NCI-H2081 (cell line): Measurements from ENCODE around the gene ARHGAP8.
"Not testable (repeated sequence)": the region's sequence is repeated elsewhere in the genome, so short reads cannot be mapped to it uniquely, and the experiment has no call there.

Experiments
- DNase-seq, 2 experiments: peaks; one replicate each; lab custom pipeline; 2025; lab: John Stamatoyannopoulos, UW

The ARHGAP8 gene

GRCh38 chr22:44887941-44888366 lies 135.6 kb downstream of the ARHGAP8 start:
- DNase-seq = no peak

DNA sequence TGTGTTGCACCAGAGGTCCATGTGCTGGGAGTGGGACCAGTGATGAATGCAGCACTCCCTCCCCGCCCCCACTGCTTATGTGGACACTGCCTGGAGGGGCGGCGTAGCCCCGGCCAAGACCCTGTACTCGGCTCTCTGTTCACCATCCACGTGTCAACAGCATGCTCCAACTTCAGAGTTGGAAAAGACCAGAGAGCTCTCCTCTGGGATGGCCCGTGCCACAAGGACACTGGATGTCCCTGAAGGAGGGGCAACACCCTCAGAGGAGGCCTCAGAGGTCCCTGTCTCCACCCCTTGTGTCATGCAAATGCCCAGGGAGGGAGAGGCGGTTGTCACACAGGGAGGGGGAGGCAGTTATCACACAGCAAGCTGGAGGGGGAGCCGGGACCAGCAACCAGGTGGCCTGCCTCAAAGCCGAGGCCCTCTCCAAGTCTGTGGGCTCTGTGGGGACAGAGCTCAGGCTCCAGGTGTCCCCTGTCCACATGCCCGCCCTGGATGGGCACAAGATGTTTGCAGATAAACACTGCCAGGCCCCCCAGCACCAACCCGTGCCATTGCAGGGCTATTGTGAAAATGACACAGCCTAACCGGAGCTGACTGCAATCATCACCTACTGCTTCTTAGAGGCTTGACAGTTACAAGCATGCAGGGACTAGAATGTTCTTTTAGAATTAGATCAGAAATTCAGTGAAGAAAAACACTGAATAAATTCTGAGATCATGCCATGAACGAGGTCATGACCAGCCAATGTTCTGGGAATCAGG lies 136.3 kb downstream of the ARHGAP8 start:
- DNase-seq = no peak

- DNase-seq = no peak
These were observed 137.0 kb downstream of the ARHGAP8 start for GRCh38 chr22:44889255-44889878.

- no peak for DNase-seq
These were observed 138.3 kb downstream of the ARHGAP8 start for GRCh38 chr22:44890416-44891292.

DNA sequence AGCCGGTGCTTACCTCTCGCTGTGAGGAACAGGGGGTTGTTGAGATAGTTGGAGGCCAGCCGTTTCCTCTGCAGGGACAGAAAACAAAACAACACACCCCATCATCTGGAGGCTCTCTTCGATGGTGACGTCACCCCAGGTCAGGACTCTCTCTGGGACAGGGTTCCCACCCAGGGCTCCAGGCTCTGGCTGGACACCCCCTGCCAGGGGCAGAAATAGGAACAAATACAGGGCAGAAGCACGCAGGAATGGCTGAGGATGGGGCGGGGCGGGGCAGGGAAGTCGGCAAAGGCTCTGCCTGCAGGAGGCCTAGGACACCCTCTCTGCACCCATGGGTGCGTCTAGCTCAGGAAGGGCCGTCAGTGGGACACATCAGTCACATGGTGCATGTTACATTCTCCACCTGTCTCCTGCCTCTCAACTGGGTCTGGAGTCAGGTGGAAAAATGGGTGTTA lies 138.9 kb downstream of the ARHGAP8 start:
- no peak for DNase-seq

DNA sequence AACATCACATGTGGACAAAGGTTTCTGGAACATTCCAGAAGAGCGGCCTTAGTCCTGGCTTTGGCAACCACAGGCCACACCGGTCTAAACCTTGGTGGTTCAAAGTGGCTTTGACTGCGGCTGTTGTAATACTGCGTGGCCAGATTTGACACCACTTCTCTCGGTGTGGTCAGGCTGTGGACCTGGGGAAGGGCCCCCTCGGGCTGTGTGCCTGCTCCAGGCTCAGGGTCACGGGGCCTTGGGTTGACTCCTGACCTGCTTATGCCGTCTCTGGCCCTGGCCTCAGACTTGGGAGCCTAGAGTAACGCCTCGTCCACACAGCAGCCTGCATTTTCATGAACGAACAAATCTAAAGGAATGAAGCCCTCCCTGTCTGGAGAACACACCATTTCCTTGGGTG lies 139.4 kb downstream of the ARHGAP8 start:
- DNase-seq = no peak

DNA sequence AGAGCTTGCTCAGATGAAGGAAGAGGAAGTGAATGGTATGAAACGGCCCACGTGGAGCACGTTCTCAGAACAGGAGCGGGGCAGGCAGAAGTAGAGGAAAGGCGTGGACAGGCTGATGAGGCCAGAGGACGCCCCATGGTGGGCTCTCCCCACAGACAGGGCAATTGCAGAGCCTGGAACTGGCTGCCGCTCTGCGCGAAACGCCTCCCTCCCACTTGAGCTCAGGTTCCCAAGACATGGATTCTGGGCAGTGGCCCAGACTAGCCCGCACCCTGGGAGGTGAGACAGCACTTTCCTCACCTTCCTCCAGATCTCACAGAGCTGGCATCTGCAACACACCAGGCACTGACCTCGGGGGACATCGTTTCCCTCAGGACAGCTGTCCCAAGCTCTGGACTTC lies 139.9 kb downstream of the ARHGAP8 start:
- DNase-seq = no peak

DNA sequence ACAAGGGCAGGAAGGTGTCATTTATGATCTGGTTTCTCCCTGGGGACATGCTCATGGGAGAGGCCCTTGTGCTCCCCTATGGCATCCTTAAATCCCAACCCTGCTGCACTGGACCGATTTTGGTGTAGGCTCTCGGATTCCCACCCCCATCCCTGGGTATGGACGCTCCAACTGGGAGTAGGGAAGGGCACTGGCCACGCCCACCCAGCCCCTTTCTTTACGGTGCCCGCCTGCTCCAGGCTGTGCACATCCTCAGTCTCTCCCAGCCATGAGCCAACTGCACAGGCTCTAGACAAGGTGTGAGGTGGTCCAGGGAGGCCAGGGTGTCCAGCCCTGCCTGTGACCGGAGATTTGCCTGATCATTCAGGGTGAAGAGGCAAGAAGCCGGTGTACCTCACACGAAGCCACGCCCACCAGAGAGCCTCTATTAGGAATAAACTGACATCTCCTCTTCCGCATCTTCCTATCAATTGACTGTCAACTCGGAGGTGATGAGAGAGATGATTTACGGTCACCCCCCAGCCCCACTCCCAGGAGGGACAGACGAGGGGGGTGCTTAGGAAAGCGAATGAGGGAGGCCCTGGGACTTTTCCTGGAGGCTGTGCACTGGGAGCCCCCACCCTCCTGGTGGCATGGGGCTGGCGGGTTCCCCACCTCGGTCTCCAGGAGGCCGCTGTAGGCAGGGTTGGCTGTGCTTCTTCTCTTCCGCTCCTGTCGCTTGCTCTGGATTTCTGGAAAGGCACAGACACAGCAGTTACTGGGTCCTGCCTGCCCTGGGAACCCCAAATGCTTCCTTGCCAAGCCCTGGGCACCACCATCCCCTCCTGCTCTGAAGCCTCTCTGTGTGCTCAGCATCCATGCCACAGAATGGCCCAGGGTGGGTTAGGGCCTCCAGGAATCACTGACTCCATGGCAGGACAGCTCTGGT lies 140.7 kb downstream of the ARHGAP8 start:
- no peak for DNase-seq

DNA sequence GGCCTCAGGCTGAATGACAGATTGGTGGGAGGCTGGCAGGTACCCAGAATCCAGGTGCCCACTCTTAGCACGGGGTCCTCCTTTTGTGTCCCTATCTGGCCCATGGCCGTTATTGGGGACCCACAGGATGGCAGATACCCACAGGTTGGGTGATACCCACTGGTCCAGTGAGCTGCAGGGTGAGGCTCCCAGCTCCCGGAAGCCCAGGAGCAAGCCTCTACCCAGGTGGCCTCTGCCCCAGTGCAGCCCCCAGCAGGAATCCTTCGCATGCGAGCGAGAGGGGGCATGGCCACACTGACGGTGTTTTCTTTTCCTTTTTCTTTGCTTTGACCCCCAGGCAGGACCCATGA lies 141.3 kb downstream of the ARHGAP8 start:
- DNase-seq = no peak

- DNase-seq = no peak
These were observed 141.9 kb downstream of the ARHGAP8 start for GRCh38 chr22:44894321-44894720.

DNA sequence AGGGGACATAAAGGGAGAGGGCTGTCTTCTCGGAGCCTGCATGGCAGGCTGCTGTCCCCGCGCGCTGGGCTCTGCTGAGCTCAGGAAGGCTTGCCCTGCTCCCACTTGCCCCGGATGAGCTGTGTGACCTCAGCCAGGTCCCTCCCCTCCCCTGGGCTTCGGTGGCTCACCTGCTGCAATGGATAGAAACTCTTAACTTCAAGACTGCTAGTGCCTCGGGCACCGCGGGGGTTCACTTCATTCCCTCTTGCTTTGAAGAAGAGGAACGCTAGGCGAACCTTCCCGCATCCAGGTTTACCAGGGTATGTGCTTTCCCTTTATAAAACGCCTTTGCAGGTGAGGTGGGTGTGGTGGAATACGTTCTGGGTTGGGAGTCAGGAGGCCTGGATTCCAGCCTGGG lies 142.4 kb downstream of the ARHGAP8 start:
- no peak for DNase-seq

- DNase-seq = no peak
These were observed 143.1 kb downstream of the ARHGAP8 start for GRCh38 chr22:44895296-44896055.

- no peak for DNase-seq
These were observed 145.9 kb downstream of the ARHGAP8 start for GRCh38 chr22:44898236-44898635.

- DNase-seq = no peak
These were observed 148.9 kb downstream of the ARHGAP8 start for GRCh38 chr22:44901301-44901700.

GRCh38 chr22:44903164-44903563 lies 150.8 kb downstream of the ARHGAP8 start:
- not testable (repeated sequence) for DNase-seq

- not testable (repeated sequence) for DNase-seq
These were observed 152.2 kb downstream of the ARHGAP8 start for GRCh38 chr22:44904492-44905152.

DNA sequence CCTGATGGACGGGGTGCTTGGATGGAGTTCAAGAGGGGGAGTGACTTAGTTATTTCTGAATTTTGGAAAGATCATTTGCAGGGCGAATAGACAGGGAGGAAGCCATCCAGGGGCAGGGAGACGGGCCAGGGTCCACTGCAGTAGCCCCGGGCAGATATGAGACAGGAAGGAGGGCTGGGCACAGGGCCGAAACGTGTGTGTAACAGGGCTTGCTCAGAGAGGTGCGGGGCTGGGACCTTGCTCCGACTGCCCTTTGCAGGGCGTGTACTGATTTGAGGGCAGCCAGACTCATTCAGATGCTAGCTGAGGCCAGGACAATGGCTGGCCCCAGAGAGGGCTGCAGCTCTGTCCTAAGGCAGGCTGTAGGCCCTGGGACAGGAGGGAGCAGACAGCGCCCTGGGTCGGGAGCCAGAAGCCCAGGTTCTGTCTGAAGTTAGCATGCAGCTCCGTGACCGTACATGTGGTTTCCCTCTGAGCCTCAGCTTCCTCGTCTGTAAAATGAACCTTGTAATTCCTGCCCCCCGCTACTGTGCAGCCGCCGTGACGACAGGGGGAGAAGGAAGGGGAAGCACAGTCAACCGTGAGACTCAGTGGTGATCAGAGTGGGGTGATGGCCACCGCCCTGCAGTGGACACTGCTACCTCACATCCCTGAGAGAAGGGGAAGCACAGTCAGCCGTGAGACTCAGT lies 154.0 kb downstream of the ARHGAP8 start:
- no peak for DNase-seq

GRCh38 chr22:44906999-44907644 lies 154.7 kb downstream of the ARHGAP8 start:
- no peak for DNase-seq
